Cardiac fibroblast (primary cell): ENCODE results near the gene RWDD4.

Experiments used
- DNase-seq, 2 donors: peaks; one replicate each; pipeline versions ENCODE4 v3.0.0 to v3.0.0-alpha.2; 2010; ENCODE audit warnings: low read depth in 2 of 2
- H3K4me3 ChIP-seq, 2 donors: replicated peaks in 1 of 2; 1 replicate in 1 of 2; 2 replicates in 1 of 2; pipeline ENCODE4 v1.5.1; 2011; ENCODE audit warnings: low read depth in 2 of 2, low read length in 2 of 2, mild to moderate bottlenecking in 2 of 2, moderate library complexity in 1 of 2
- TF ChIP-seq, protein P1 (sequence below): IDR thresholded peaks from one replicate; pipeline ENCODE4 v1.5.1; 2011; ENCODE audit warnings: low read depth, mild to moderate bottlenecking, low read length, inconsistent platforms

The RWDD4 gene

DNA sequence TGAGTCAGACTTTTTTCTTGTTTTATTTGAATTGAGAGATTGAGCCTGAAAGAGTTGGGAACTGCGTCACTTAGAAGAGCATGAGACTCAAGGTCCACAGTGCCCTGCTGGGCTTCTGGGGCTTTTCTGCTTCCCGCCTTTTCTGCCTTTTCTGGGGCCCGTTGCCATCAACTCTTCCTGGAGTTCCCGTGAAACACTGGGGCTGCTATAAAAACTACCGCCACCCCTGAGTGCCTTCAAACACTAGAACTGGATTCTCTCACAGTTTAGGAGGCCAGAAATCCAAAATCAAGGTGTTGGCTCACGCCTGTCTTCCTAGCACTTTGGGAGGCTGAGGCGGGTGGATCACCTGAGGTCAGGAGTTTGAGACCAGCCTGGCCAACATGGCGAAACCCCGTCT, 49.8 kb downstream of the RWDD4 start:
- no peak overlapping the region for H3K4me3 ChIP-seq
- DNase-seq = no peak
- TF ChIP-seq, protein P1, sequence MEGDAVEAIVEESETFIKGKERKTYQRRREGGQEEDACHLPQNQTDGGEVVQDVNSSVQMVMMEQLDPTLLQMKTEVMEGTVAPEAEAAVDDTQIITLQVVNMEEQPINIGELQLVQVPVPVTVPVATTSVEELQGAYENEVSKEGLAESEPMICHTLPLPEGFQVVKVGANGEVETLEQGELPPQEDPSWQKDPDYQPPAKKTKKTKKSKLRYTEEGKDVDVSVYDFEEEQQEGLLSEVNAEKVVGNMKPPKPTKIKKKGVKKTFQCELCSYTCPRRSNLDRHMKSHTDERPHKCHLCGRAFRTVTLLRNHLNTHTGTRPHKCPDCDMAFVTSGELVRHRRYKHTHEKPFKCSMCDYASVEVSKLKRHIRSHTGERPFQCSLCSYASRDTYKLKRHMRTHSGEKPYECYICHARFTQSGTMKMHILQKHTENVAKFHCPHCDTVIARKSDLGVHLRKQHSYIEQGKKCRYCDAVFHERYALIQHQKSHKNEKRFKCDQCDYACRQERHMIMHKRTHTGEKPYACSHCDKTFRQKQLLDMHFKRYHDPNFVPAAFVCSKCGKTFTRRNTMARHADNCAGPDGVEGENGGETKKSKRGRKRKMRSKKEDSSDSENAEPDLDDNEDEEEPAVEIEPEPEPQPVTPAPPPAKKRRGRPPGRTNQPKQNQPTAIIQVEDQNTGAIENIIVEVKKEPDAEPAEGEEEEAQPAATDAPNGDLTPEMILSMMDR = no peak

DNA sequence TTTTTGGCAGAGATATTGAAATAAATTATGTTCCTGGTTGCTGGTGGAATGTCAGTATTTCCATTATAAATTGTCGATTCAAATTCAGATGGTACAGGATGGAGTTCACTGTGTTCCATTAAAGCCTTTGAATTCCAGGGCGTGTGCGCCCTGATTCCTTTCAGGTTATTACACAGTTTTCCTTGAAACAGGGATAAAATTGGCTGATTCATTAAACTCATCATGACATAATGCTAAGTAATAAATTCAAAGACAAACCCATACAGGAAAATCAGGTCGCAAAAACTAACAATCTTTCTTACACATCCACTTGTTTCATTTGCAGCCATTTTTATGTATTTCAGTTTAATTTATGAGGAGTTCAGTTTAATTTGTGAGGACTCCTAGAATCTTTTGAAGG, 51.1 kb downstream of the RWDD4 start:
- H3K4me3 ChIP-seq = no peak overlapping the region
- TF ChIP-seq, protein P1 = no peak
- no peak for DNase-seq

DNA sequence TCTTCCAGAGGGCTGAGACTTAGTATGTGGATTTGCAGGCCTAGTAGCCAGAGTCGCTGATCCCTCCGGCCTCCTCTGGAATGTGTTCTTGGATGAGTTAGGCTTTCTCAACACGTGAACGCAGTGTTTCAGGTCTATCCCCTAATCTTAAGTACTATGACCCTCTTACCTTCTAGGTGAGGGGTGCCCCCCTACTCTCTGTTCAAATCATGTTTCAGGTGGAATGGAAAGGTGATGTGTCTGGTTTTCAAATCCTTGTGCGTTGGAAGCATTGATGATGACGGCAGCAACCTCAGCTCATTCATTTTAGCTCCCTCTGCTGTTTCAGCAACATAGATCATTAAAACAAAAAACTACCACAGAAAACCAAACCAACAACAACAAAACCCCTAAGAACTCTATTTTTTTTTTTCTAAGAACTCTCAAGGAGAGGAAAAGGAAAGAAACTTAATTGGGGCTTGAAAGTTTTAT, 56.4 kb downstream of the RWDD4 start:
- DNase-seq = peak; percentile 45 to 52
- H3K4me3 ChIP-seq = no peak overlapping the region
- TF ChIP-seq, protein P1 = peak; percentile 40

DNA sequence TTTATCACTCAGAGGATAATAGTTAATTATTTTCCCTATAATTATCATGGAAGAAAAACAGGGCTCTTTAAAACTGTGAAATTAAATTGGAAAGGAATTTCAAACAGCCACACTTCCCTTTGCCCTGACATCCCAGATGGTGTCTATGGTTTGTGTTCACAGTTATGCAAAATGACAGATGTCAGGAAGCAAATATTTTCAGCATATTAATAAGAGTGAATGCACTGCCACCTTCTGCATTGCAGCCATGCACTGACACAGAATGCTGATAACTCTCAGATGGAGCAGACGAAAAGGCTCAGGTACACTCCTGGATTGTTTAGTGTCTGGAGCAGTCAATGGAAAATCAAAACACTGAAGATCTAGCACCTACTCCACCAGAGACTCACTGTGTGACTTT, 57.6 kb downstream of the RWDD4 start:
- no peak for DNase-seq
- H3K4me3 ChIP-seq = no peak overlapping the region
- TF ChIP-seq, protein P1 = no peak

DNA sequence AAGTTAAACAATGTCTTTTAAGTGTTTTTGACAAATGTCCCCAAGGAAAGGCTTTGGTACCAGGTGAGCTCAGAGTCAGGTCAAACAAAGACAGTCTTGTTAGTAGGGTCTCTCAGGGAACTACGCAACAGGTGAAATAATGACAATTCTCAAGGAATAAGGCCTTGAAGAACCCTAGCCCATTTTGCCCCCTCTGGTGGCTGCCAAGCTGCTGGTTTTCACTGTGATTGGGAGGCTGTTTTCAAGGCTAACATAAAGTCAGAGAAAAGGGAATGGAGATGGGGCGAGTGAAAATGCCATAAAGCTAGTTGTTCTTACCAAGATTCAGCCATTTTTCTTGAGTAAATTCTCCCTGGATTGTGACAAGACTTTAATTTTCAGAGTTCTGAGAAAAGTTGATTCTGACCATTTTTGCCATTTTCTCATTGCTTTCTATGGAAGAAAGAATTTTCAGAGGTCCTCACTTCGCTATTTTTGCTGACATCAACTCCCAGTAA, 58.7 kb downstream of the RWDD4 start:
- H3K4me3 ChIP-seq = no peak overlapping the region
- TF ChIP-seq, protein P1 = peak; percentile 30
- DNase-seq = peak; percentile 22 to 27

GRCh38 chr4:183599690-183600089, 59.3 kb downstream of the RWDD4 start:
- TF ChIP-seq, protein P1 = no peak
- no peak for DNase-seq
- no peak overlapping the region for H3K4me3 ChIP-seq

- no peak overlapping the region for H3K4me3 ChIP-seq
- TF ChIP-seq, protein P1 = no peak
- no peak for DNase-seq
Measured at GRCh38 chr4:183599284-183599683, 59.7 kb downstream of the RWDD4 start.
